ENCODE measurements around the gene COLEC11.

COLEC11 gene

GRCh38 chr2:3677436-3677835 lies 82.5 kb downstream of the COLEC11 start:
- no peaks in the 10 kb centered on the region; the same call in 1 of the 2 replicates for H3K27me3 ChIP-seq (replicated peaks; ENCODE audit: control insufficient read depth, insufficient read depth, low read length)
- H3K36me3 ChIP-seq (ENCODE audit: control insufficient read depth, insufficient read depth, low read length): no peaks in the 10 kb centered on the region
- TF ChIP-seq CTCF (IDR thresholded peaks at IDR 0.05; ENCODE audit: insufficient read depth, low read length, poor library complexity, severe bottlenecking): no peak
- H3K4me3 ChIP-seq (replicated peaks; ENCODE audit: low read depth, low read length): no peak overlapping the region
- DNase-seq (ENCODE audit: extremely low read depth, insufficient read length): no peak

DNA sequence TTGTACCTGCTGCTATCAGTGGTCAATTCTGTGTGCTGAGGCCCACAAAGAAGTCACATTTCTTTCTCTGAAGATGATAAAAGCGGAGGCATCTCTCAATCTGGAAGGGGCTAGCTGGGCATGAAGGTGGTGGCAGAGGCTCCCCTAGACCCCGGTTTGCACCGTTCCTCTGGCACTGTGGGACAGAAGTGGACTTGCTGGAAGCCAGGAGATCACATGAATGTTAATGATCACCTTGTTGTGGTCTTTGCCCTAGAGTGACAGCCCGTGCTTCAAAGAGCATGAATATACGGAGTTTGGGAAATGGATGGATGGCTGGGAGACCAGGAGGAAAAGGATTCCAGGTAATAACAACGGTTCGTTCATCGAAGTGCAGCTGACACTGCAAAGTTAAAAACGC lies 83.3 kb downstream of the COLEC11 start:
- TF ChIP-seq CTCF (IDR thresholded peaks at IDR 0.05; ENCODE audit: insufficient read depth, low read length, poor library complexity, severe bottlenecking): no peak
- no peak for DNase-seq (ENCODE audit: extremely low read depth, insufficient read length)
- H3K36me3 ChIP-seq (ENCODE audit: control insufficient read depth, insufficient read depth, low read length): no peaks in the 10 kb centered on the region
- H3K27me3 ChIP-seq (replicated peaks; ENCODE audit: control insufficient read depth, insufficient read depth, low read length): no peaks in the 10 kb centered on the region; the same call in 1 of the 2 replicates
- no peak overlapping the region for H3K4me3 ChIP-seq (replicated peaks; ENCODE audit: low read depth, low read length)

DNA sequence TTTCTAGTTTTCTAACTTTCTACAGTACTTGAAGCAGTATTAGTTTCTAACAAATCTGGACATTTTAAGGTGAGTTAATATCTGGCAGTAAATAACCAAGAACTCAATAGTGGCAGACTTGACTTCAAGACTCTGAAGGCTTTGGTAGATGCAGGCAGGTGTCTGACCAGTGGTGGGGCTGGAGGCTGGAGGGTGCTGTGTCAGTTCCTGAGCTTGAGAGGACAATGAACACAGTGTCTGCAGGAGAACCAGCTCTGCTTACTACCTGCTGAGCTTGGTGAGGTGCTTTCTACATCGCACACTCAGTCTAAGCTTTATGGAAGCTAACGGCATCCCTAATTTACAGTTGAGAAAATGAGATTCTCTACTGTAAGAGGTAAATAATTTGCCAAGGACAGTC lies 84.3 kb downstream of the COLEC11 start:
- DNase-seq (ENCODE audit: extremely low read depth, insufficient read length): no peak
- TF ChIP-seq CTCF (IDR thresholded peaks at IDR 0.05; ENCODE audit: insufficient read depth, low read length, poor library complexity, severe bottlenecking): no peak
- Histone ChIP-seq H3K27me3 (replicated peaks; ENCODE audit: control insufficient read depth, insufficient read depth, low read length) (no peaks in the 10 kb centered on the region; the same call in none of the 2 replicates), H3K36me3 (ENCODE audit: control insufficient read depth, insufficient read depth, low read length) (no peaks in the 10 kb centered on the region), H3K4me3 (replicated peaks; ENCODE audit: low read depth, low read length) (no peak overlapping the region)

DNA sequence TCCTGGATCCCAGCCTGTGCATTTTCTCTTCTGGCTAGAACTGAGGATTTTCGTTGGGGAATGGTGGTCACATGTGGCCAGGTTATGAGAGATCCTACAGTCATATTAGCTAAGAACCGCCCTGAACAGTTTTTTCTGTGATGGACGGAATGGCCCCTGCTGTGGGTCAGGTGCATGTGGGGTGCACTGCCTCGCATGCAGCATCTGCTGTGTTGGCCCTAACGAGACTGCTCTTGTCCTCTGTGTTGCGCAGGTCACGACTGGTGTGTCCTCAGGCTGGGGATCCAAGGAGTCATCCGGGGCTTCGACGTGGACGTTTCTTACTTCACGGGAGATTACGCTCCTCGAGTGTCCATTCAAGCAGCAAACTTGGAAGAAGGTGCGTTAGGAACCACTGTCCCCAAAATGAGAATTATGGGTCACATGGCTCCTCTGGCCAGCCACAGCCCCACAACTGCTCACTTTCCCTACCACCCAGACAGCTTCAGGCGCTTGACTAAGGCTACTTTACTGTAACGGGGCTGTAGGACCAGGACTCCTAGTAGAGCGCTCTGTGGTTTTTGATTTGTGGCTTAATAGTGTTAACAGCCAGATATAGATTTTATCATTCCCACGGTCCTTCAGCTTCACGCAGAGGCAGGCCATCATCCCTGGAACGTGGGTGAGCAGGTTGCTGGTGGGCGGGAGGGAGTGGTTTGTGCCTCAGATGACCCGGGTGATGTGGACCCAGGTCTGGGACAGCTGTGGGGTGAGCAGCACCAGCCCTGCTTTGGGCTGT lies 84.9 kb downstream of the COLEC11 start:
- no peak overlapping the region for H3K4me3 ChIP-seq (replicated peaks; ENCODE audit: low read depth, low read length)
- no peaks in the 10 kb centered on the region for H3K36me3 ChIP-seq (ENCODE audit: control insufficient read depth, insufficient read depth, low read length)
- no peak for DNase-seq (ENCODE audit: extremely low read depth, insufficient read length)
- no peaks in the 10 kb centered on the region; the same call in none of the 2 replicates for H3K27me3 ChIP-seq (replicated peaks; ENCODE audit: control insufficient read depth, insufficient read depth, low read length)
- no peak for TF ChIP-seq CTCF (IDR thresholded peaks at IDR 0.05; ENCODE audit: insufficient read depth, low read length, poor library complexity, severe bottlenecking)

DNA sequence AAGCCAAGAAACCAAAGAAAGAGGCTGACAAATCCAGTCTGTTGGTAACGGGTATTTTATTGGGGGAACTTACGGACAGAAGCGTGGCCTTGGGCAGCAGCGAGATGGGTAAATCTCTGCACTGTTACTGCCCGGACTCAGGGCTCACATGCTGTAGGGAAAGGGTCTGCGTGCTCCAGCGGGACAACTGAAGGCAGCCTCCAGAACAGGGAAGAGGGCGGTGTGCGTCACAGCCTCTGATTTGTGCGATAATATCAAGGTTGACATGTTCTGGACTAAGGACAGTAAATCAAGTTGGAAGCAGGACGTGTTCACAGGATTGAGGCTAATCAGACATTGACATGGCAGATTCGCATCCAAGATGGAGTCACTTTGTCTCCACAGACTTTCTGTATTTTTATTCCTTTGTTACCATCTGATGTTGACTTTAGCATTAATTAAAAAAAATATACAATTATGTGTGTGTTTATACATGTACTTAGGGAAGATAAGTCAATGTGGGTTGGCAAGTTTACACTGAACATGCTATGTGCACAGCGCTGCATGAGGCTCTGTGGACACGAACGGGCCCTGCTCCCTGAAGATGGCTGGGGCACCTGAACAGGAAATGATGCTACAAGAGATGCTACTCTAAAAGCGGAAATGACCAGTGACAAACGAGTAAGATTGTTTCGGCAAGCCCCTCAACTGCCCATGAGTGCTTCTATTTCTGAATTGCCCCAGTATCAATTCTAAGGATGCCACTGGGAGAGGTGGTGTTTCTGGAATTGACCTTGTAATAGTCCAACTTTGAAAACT lies 85.8 kb downstream of the COLEC11 start:
- Histone ChIP-seq H3K27me3 (replicated peaks; ENCODE audit: control insufficient read depth, insufficient read depth, low read length) (no peaks in the 10 kb centered on the region; the same call in none of the 2 replicates), H3K4me3 (replicated peaks; ENCODE audit: low read depth, low read length) (no peak overlapping the region), H3K36me3 (ENCODE audit: control insufficient read depth, insufficient read depth, low read length) (no peaks in the 10 kb centered on the region)
- TF ChIP-seq CTCF (IDR thresholded peaks at IDR 0.05; ENCODE audit: insufficient read depth, low read length, poor library complexity, severe bottlenecking): no peak
- DNase-seq (ENCODE audit: extremely low read depth, insufficient read length): no peak

Data from GM06990 (cell line).